OCI-LY7 (cell line): ENCODE data around the gene COCH.

Experiments
- EZH2phosphoT487 ChIP-seq: fragments of 200-600 bp; sonication (generic); IDR thresholded peaks from 2 replicates; pipeline ENCODE4 v1.6.1; 2018; ENCODE audit warnings: low read depth, borderline replicate concordance, mild to moderate bottlenecking, mixed run types, antibody characterized with exemption, low read length, moderate library complexity, mixed read lengths
- TF ChIP-seq, protein P1 (sequence below): fragments of 200-600 bp; sonication (generic); conservative IDR thresholded peaks from 2 replicates; pipeline ENCODE4 v1.5.1; 2014; ENCODE audit warnings: mild to moderate bottlenecking, antibody characterized with exemption, low read length, moderate library complexity, mixed read lengths

DNA sequence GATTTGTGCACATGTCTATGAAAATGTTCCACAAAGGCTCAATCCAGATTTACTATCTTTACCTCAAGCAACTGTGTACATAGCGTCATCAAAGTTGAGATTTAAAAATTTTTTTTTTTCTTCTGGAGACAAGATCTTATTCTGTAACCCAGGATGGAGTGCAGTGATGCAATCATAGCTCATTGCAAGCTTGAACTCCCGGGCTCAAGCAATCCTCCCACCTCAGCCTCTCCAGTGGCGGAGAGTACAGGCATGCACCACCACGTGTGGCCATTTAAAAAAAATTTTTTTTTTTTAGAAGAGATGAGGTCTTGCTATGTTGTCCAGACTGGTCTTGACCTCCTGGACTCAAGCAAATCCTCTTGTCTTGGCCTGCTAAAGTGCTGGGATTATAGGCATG lies 2.3 kb downstream of the COCH start:
- TF ChIP-seq, protein P1, sequence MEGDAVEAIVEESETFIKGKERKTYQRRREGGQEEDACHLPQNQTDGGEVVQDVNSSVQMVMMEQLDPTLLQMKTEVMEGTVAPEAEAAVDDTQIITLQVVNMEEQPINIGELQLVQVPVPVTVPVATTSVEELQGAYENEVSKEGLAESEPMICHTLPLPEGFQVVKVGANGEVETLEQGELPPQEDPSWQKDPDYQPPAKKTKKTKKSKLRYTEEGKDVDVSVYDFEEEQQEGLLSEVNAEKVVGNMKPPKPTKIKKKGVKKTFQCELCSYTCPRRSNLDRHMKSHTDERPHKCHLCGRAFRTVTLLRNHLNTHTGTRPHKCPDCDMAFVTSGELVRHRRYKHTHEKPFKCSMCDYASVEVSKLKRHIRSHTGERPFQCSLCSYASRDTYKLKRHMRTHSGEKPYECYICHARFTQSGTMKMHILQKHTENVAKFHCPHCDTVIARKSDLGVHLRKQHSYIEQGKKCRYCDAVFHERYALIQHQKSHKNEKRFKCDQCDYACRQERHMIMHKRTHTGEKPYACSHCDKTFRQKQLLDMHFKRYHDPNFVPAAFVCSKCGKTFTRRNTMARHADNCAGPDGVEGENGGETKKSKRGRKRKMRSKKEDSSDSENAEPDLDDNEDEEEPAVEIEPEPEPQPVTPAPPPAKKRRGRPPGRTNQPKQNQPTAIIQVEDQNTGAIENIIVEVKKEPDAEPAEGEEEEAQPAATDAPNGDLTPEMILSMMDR: no peak
- no peak for TF ChIP-seq EZH2phosphoT487
